ENCODE results near the gene ATOH8.

- TF ChIP-seq, protein P1, sequence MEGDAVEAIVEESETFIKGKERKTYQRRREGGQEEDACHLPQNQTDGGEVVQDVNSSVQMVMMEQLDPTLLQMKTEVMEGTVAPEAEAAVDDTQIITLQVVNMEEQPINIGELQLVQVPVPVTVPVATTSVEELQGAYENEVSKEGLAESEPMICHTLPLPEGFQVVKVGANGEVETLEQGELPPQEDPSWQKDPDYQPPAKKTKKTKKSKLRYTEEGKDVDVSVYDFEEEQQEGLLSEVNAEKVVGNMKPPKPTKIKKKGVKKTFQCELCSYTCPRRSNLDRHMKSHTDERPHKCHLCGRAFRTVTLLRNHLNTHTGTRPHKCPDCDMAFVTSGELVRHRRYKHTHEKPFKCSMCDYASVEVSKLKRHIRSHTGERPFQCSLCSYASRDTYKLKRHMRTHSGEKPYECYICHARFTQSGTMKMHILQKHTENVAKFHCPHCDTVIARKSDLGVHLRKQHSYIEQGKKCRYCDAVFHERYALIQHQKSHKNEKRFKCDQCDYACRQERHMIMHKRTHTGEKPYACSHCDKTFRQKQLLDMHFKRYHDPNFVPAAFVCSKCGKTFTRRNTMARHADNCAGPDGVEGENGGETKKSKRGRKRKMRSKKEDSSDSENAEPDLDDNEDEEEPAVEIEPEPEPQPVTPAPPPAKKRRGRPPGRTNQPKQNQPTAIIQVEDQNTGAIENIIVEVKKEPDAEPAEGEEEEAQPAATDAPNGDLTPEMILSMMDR (IDR thresholded peaks at IDR 0.05; ENCODE audit: low read depth, low read length, poor library complexity, severe bottlenecking) = no peak
- TF ChIP-seq EZH2phosphoT487 (IDR thresholded peaks at IDR 0.05; ENCODE audit: borderline replicate concordance, low read length) = no peak
Observed at GRCh38 chr2:85745619-85746018, 8.2 kb upstream of the ATOH8 start.

All from DOHH2 (cell line).